Karpas-422 (cell line): ENCODE data around the gene PAX6. TPM values are rescaled to one million over a fixed set of nuclear protein-coding genes. Genes with fewer than 3 reads are reported as not detected.

ENCODE experiments used
- DNase-seq: peaks from one replicate; pipeline ENCODE4 v3.0.0-alpha.2; 2015
- H2AFZ ChIP-seq: fragments of 200-600 bp; sonication (generic); 2 replicates; pipeline ENCODE4 v1.6.1; 2014; ENCODE audit warnings: antibody characterized with exemption, low read length, mixed read lengths
- H3K27ac ChIP-seq: fragments of 200-600 bp; sonication (generic); 2 replicates; pipeline ENCODE4 v1.5.1; 2014; ENCODE audit warnings: mild to moderate bottlenecking, low read length, moderate library complexity
- H3K27me3 ChIP-seq: fragments of 200-600 bp; sonication (generic); 2 replicates; pipeline ENCODE4 v1.6.1; 2014; ENCODE audit warnings: low read length, mixed read lengths
- H3K36me3 ChIP-seq: fragments of 200-600 bp; sonication (generic); 2 replicates; pipeline ENCODE4 v1.6.1; 2014; ENCODE audit warnings: low read length, mixed read lengths; ENCODE audit not compliant: insufficient read depth
- H3K4me1 ChIP-seq: fragments of 200-600 bp; sonication (generic); 2 replicates; pipeline ENCODE4 v1.6.1; 2014; ENCODE audit warnings: mild to moderate bottlenecking, low read length, mixed read lengths
- H3K4me2 ChIP-seq: fragments of 200-600 bp; sonication (generic); 2 replicates; pipeline ENCODE4 v1.6.1; 2014; ENCODE audit warnings: low read length, low read depth, mild to moderate bottlenecking; ENCODE audit not compliant: poor library complexity, severe bottlenecking
- H3K4me3 ChIP-seq: fragments of 200-600 bp; sonication (generic); 2 replicates; pipeline ENCODE4 v1.5.1; 2014; ENCODE audit warnings: mild to moderate bottlenecking, antibody characterized with exemption, low read length, mixed read lengths
- H3K79me2 ChIP-seq: fragments of 200-600 bp; sonication (generic); 2 replicates; pipeline ENCODE4 v1.6.1; 2014; ENCODE audit warnings: mild to moderate bottlenecking, low read length, mixed read lengths
- H3K9ac ChIP-seq: fragments of 200-600 bp; sonication (generic); 2 replicates; pipeline ENCODE4 v1.6.0; 2014; ENCODE audit warnings: low read length
- H3K9me2 ChIP-seq: fragments of 200-600 bp; sonication (generic), shearing (Covaris generic); replicated peaks from 2 replicates; pipeline ENCODE4 v1.6.0; 2014; ENCODE audit warnings: mild to moderate bottlenecking, low read length, moderate library complexity; ENCODE audit not compliant: insufficient read depth
- H3K9me3 ChIP-seq: fragments of 300-700, 200-600 bp; sonication (generic); 2 replicates; pipeline ENCODE4 v1.6.1; 2014; ENCODE audit warnings: low read length, mixed read lengths
- H4K20me1 ChIP-seq: fragments of 200-600 bp; sonication (generic); 2 replicates; pipeline ENCODE4 v1.6.1; 2014; ENCODE audit warnings: mild to moderate bottlenecking, antibody characterized with exemption, low read length, low read depth; ENCODE audit not compliant: insufficient read depth
- total RNA-seq: library from RNA; depleted of rRNA; stranded (reverse); fragments of >200 nt; shearing (Covaris generic); gene quantifications from 2 replicates; pipeline ENCODE4 v1.2.3, GENCODE V29; 2014; ENCODE audit warnings: low replicate concordance

PAX6 gene
- total RNA-seq, 1 experiment from 2014 or later: 5.9 TPM

- Histone ChIP-seq H2AFZ (no peak overlapping the region), H3K36me3 (no peaks in the 10 kb centered on the region), H3K79me2 (no peaks in the 10 kb centered on the region), H3K9me3 (no peaks in the 10 kb centered on the region), H3K27me3 (no peaks in the 10 kb centered on the region), H4K20me1 (no peaks in the 10 kb centered on the region), H3K4me1 (peaks cover 12% of the 10 kb centered on the region), H3K4me2 (no peak overlapping the region), H3K9me2 (no peaks in the 10 kb centered on the region), H3K4me3 (no peak overlapping the region), H3K9ac (no peak overlapping the region), H3K27ac (no peak overlapping the region)
- DNase-seq: no peak
These were observed 11.4 kb downstream of the PAX6 start for GRCh38 chr11:31799435-31800397.

- Histone ChIP-seq H3K4me3 (peak overlapping the region; percentile 51; the same call in 1 of the 2 replicates), H3K9me3 (no peaks in the 10 kb centered on the region), H4K20me1 (no peaks in the 10 kb centered on the region), H3K27ac (no peak overlapping the region), H3K36me3 (no peaks in the 10 kb centered on the region), H3K9me2 (no peaks in the 10 kb centered on the region), H2AFZ (peak overlapping the region; percentile 89; the same call in 1 of the 2 replicates), H3K27me3 (no peaks in the 10 kb centered on the region), H3K4me1 (peaks cover 5% of the 10 kb centered on the region), H3K79me2 (no peaks in the 10 kb centered on the region), H3K9ac (peak overlapping the region; percentile 55), H3K4me2 (peak overlapping the region; percentile 59)
- DNase-seq: peak; percentile 81
These were observed 12.3 kb downstream of the PAX6 start for GRCh38 chr11:31798554-31799434.

- no peaks in the 10 kb centered on the region for H4K20me1 ChIP-seq
- no peaks in the 10 kb centered on the region for H3K9me2 ChIP-seq
- no peak overlapping the region for H3K27ac ChIP-seq
- peak overlapping the region; percentile 59 for H3K4me2 ChIP-seq
- no peaks in the 10 kb centered on the region for H3K9me3 ChIP-seq
- H2AFZ ChIP-seq: peak overlapping the region; percentile 89; the same call in 1 of the 2 replicates
- H3K4me3 ChIP-seq: peak overlapping the region; percentile 51; the same call in 1 of the 2 replicates
- H3K79me2 ChIP-seq: no peaks in the 10 kb centered on the region
- peaks cover 5% of the 10 kb centered on the region for H3K4me1 ChIP-seq
- DNase-seq: no peak
- no peaks in the 10 kb centered on the region for H3K27me3 ChIP-seq
- H3K9ac ChIP-seq: peak overlapping the region; percentile 55
- H3K36me3 ChIP-seq: no peaks in the 10 kb centered on the region
These were observed 13.0 kb downstream of the PAX6 start for GRCh38 chr11:31798057-31798553.

- DNase-seq: no peak
- H3K27ac ChIP-seq: no peak overlapping the region
- no peaks in the 10 kb centered on the region for H3K79me2 ChIP-seq
- H4K20me1 ChIP-seq: no peaks in the 10 kb centered on the region
- H3K4me3 ChIP-seq: no peak overlapping the region
- H2AFZ ChIP-seq: no peak overlapping the region
- no peak overlapping the region for H3K9ac ChIP-seq
- H3K9me3 ChIP-seq: no peaks in the 10 kb centered on the region
- H3K4me2 ChIP-seq: no peak overlapping the region
- H3K27me3 ChIP-seq: no peaks in the 10 kb centered on the region
- no peaks in the 10 kb centered on the region for H3K36me3 ChIP-seq
- no peaks in the 10 kb centered on the region for H3K9me2 ChIP-seq
- peaks cover 5% of the 10 kb centered on the region for H3K4me1 ChIP-seq
These were observed 13.7 kb downstream of the PAX6 start for GRCh38 chr11:31797190-31798056.

GRCh38 chr11:31796499-31797189 is 14.5 kb downstream of the PAX6 start:
- Histone ChIP-seq H3K9me2 (no peaks in the 10 kb centered on the region), H3K27me3 (no peaks in the 10 kb centered on the region)
- no peak for DNase-seq

GRCh38 chr11:31795706-31796498 is 15.2 kb downstream of the PAX6 start:
- Histone ChIP-seq H3K9ac (no peak overlapping the region), H2AFZ (no peak overlapping the region), H3K4me2 (no peak overlapping the region), H3K9me2 (no peaks in the 10 kb centered on the region), H3K36me3 (no peaks in the 10 kb centered on the region), H4K20me1 (no peaks in the 10 kb centered on the region), H3K4me3 (no peak overlapping the region), H3K9me3 (no peaks in the 10 kb centered on the region), H3K4me1 (peaks cover 5% of the 10 kb centered on the region), H3K27ac (no peak overlapping the region), H3K79me2 (no peaks in the 10 kb centered on the region), H3K27me3 (no peaks in the 10 kb centered on the region)
- DNase-seq: no peak

More at GRCh38 chr11:31796499-31797189, 14.5 kb downstream of the PAX6 start:
- H4K20me1 ChIP-seq: no peaks in the 10 kb centered on the region
- H3K9me3 ChIP-seq: no peaks in the 10 kb centered on the region
- no peaks in the 10 kb centered on the region for H3K79me2 ChIP-seq
- no peak overlapping the region for H2AFZ ChIP-seq
- no peak overlapping the region for H3K9ac ChIP-seq
- H3K27ac ChIP-seq: no peak overlapping the region
- peaks cover 5% of the 10 kb centered on the region for H3K4me1 ChIP-seq
- no peak overlapping the region for H3K4me3 ChIP-seq
- no peak overlapping the region for H3K4me2 ChIP-seq
- no peaks in the 10 kb centered on the region for H3K36me3 ChIP-seq

- no peak for DNase-seq
- no peak overlapping the region for H3K4me3 ChIP-seq
- no peaks in the 10 kb centered on the region for H4K20me1 ChIP-seq
- H3K79me2 ChIP-seq: no peaks in the 10 kb centered on the region
- no peak overlapping the region for H3K9ac ChIP-seq
- H3K4me2 ChIP-seq: no peak overlapping the region
- no peaks in the 10 kb centered on the region for H3K27me3 ChIP-seq
- H3K9me2 ChIP-seq: no peaks in the 10 kb centered on the region
- no peak overlapping the region for H2AFZ ChIP-seq
- no peak overlapping the region for H3K27ac ChIP-seq
- peaks cover 5% of the 10 kb centered on the region for H3K4me1 ChIP-seq
- H3K9me3 ChIP-seq: no peaks in the 10 kb centered on the region
- H3K36me3 ChIP-seq: no peaks in the 10 kb centered on the region
These were observed 16.6 kb downstream of the PAX6 start for GRCh38 chr11:31794548-31794947.
